GM12872 (cell line): ENCODE measurements around the gene NUP210L.
A peak's percentile ranks its signal among the peaks of the same experiment; 100 is the strongest.

ENCODE experiments used
- TF ChIP-seq, protein P1 (sequence below): IDR thresholded peaks from 3 replicates; pipeline ENCODE4 v1.5.1; 2011; ENCODE audit warnings: low read depth, mild to moderate bottlenecking, low read length, moderate library complexity; ENCODE audit not compliant: insufficient read depth

Gene NUP210L

GRCh38 chr1:154151311-154151710 is 3.6 kb downstream of the NUP210L start:
- TF ChIP-seq, protein P1, sequence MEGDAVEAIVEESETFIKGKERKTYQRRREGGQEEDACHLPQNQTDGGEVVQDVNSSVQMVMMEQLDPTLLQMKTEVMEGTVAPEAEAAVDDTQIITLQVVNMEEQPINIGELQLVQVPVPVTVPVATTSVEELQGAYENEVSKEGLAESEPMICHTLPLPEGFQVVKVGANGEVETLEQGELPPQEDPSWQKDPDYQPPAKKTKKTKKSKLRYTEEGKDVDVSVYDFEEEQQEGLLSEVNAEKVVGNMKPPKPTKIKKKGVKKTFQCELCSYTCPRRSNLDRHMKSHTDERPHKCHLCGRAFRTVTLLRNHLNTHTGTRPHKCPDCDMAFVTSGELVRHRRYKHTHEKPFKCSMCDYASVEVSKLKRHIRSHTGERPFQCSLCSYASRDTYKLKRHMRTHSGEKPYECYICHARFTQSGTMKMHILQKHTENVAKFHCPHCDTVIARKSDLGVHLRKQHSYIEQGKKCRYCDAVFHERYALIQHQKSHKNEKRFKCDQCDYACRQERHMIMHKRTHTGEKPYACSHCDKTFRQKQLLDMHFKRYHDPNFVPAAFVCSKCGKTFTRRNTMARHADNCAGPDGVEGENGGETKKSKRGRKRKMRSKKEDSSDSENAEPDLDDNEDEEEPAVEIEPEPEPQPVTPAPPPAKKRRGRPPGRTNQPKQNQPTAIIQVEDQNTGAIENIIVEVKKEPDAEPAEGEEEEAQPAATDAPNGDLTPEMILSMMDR = no peak

GRCh38 chr1:154148807-154149206 is 6.1 kb downstream of the NUP210L start:
- TF ChIP-seq, protein P1 = no peak

DNA sequence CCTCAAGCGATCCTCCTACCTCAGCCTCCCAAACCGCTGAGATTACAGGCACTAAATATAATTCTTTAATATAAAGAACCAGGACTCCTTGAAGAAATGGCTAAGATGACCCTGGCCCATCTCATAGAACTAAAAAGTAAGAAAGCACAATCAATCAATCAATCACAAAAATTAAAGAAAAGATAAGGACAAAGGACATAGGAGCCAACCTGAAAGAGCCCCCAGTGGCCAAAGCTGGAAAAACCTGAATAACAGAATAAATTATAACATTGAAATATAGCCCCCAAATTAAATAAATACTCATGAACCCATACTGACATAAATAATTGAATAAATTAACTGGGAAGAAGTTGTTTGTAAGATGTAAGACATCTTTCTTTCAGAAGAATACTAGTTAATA is 8.9 kb downstream of the NUP210L start:
- TF ChIP-seq, protein P1 = peak; percentile 41; the same call in 1 of the 3 replicates

DNA sequence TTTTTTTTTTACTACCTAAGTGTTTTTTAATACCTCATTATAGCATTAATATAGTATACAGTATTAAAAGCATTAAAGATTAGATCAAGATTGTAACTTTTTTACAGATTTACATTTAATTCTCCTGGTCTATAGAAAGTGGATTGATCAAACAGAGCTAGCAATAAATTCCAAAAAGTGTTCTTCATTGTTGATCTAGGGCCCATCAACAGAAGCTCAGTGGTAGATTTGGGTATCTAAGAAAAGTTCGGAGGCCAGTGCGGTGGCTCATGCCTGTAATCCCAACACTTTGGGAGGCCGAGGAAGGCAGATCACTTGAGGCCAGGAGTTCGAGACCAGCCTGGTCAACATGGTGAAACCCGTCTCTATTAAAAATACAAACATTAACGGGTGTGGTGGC is 12.5 kb downstream of the NUP210L start:
- TF ChIP-seq, protein P1 = no peak

DNA sequence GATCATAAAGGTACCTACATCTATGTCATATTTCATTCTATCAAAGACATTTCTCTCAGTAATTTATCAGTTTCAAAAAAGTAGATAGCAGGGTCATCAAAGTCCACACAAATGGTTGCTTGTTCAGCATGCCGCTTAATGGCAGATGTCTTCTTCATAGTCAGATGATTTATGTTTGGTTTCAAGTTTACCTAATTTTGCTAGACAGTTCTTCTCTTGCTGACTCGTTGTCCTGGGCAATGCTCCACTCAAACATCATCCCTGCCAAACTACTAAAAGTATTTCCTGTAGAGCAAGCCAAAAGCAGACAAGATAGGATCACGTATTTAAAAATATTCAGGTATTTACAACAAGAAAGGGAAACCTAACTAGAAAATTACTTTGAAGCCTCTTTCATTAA is 13.6 kb downstream of the NUP210L start:
- TF ChIP-seq, protein P1 = no peak

- TF ChIP-seq, protein P1 = no peak
Measured at GRCh38 chr1:154137888-154138287, 17.0 kb downstream of the NUP210L start.

GRCh38 chr1:154133256-154133655 is 21.6 kb downstream of the NUP210L start:
- TF ChIP-seq, protein P1 = no peak
